Transverse colon (tissue), 4 donors: ENCODE data around the gene TLCD3B.
A peak's percentile ranks its signal among the peaks of the same experiment; 100 is the strongest.

Experiments used
- EP300 ChIP-seq: sonication (generic); formaldehyde crosslinking; IDR thresholded peaks from one replicate; pipeline ENCODE4 v1.6.1; 2017; ENCODE audit warnings: antibody characterized with exemption, low read depth
- POLR2A ChIP-seq: fragments of 450-650 bp; IDR thresholded peaks from one replicate; pipeline ENCODE4 v1.6.1; 2016; ENCODE audit warnings: antibody characterized with exemption, mild to moderate bottlenecking, moderate library complexity
- POLR2AphosphoS5 ChIP-seq, 3 donors: sonication (generic); formaldehyde crosslinking; IDR thresholded peaks; one replicate each; pipeline ENCODE4 v1.6.1; 2016; ENCODE audit warnings: antibody characterized with exemption in 3 of 3
- TF ChIP-seq, protein P1 (sequence below), 5 experiments: fragments of 200-600 bp in 3 of 5; fragments of 450-650 bp in 2 of 5; sonication (generic) in 3 of 5; IDR thresholded peaks; 1 replicate in 2 of 5; 2 replicates in 3 of 5; pipeline ENCODE4 v1.5.1; 2016 to 2017; ENCODE audit warnings: antibody characterized with exemption in 5 of 5, inconsistent platforms in 3 of 5, mild to moderate bottlenecking in 2 of 5, moderate library complexity in 1 of 5

GRCh38 chr16:30064729-30065101 is 33.6 kb upstream of the TLCD3B start:
- TF ChIP-seq EP300 = no peak
- TF ChIP-seq, protein P1, sequence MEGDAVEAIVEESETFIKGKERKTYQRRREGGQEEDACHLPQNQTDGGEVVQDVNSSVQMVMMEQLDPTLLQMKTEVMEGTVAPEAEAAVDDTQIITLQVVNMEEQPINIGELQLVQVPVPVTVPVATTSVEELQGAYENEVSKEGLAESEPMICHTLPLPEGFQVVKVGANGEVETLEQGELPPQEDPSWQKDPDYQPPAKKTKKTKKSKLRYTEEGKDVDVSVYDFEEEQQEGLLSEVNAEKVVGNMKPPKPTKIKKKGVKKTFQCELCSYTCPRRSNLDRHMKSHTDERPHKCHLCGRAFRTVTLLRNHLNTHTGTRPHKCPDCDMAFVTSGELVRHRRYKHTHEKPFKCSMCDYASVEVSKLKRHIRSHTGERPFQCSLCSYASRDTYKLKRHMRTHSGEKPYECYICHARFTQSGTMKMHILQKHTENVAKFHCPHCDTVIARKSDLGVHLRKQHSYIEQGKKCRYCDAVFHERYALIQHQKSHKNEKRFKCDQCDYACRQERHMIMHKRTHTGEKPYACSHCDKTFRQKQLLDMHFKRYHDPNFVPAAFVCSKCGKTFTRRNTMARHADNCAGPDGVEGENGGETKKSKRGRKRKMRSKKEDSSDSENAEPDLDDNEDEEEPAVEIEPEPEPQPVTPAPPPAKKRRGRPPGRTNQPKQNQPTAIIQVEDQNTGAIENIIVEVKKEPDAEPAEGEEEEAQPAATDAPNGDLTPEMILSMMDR (IDR thresholded peaks at IDR 0.05) = no peak
- TF ChIP-seq POLR2A = no peak
- peak in 1 of 3 donors; percentile 29 for TF ChIP-seq POLR2AphosphoS5 (IDR thresholded peaks at IDR 0.05)
